CD4-positive, alpha-beta T cell (primary cell): ENCODE measurements around the gene COX4I2. TPM values are rescaled to one million over a fixed set of nuclear protein-coding genes. Genes with fewer than 3 reads are reported as not detected.

Source experiments
- ATAC-seq: fragments of 200-7000 bp; cut with Tn5 transposase; one replicate; pipeline ENCODE4 v1.10.0; 2022; ENCODE audit warnings: mild to moderate bottlenecking; ENCODE audit not compliant: poor library complexity
- CTCF ChIA-PET: fragments of 350-600 bp; sonication (Branson Sonifier 250); formaldehyde crosslinking; loops from one replicate; lab custom pipeline; 2021; ENCODE audit warnings: antibody characterized with exemption, inconsistent platforms; lab: Charles Lee
- POLR2A ChIA-PET: fragments of 350-600 bp; sonication (Branson Sonifier 250); formaldehyde crosslinking; loops from one replicate; lab custom pipeline; 2021; ENCODE audit warnings: antibody characterized with exemption, inconsistent platforms; lab: Charles Lee
- DNase-seq, 14 experiments: peaks; one replicate each; pipeline ENCODE4 v3.0.0-alpha.2; 2013 to 2020; ENCODE audit warnings: mixed read lengths in 2 of 14
- H3K27ac ChIP-seq, 2 donors: one replicate each; pipeline versions ENCODE4 v1.5.1 to v1.7.0; 2013; ENCODE audit warnings: low read length in 2 of 2, low read depth in 1 of 2, mild to moderate bottlenecking in 1 of 2
- H3K27me3 ChIP-seq, 2 experiments: 1 replicate in 1 of 2; 2 replicates in 1 of 2; pipeline versions ENCODE4 v1.6.1 to v1.7.0; 2013; ENCODE audit warnings: low read length in 2 of 2, control low read depth in 1 of 2, mild to moderate bottlenecking in 1 of 2, moderate library complexity in 1 of 2; ENCODE audit not compliant: insufficient read depth in 2 of 2, control insufficient read depth in 1 of 2
- H3K36me3 ChIP-seq: one replicate; pipeline ENCODE4 v1.6.1; 2013; ENCODE audit warnings: low read length, control low read depth; ENCODE audit not compliant: insufficient read depth
- H3K4me1 ChIP-seq: one replicate; pipeline ENCODE4 v1.6.1; 2013; ENCODE audit warnings: low read length, control low read depth; ENCODE audit not compliant: insufficient read depth
- H3K4me3 ChIP-seq: one replicate; pipeline ENCODE4 v1.5.1; 2013; ENCODE audit warnings: mild to moderate bottlenecking, low read length, moderate library complexity
- H3K9me3 ChIP-seq, 2 experiments: 1 replicate in 1 of 2; 2 replicates in 1 of 2; pipeline versions ENCODE4 v1.6.1 to v1.7.0; 2013; ENCODE audit warnings: low read length in 2 of 2, mild to moderate bottlenecking in 2 of 2, control low read depth in 1 of 2, moderate library complexity in 1 of 2; ENCODE audit not compliant: control insufficient read depth in 1 of 2, insufficient read depth in 1 of 2
- H3K27ac Mint-ChIP-seq: one replicate; pipeline ENCODE4 v1.8.0; 2020; ENCODE audit warnings: mixed read lengths
- H3K27me3 Mint-ChIP-seq: one replicate; pipeline ENCODE4 v1.8.0; 2021; ENCODE audit warnings: mixed read lengths
- H3K36me3 Mint-ChIP-seq: one replicate; pipeline ENCODE4 v1.8.0; 2021; ENCODE audit warnings: low read depth, mixed read lengths
- H3K4me1 Mint-ChIP-seq: one replicate; pipeline ENCODE4 v1.8.0; 2021; ENCODE audit warnings: low read depth, mixed read lengths
- H3K4me3 Mint-ChIP-seq: one replicate; pipeline ENCODE4 v1.8.0; 2020; ENCODE audit warnings: mild to moderate bottlenecking, mixed read lengths
- H3K9me3 Mint-ChIP-seq: one replicate; pipeline ENCODE4 v1.8.0; 2020; ENCODE audit warnings: mixed read lengths
- CTCF ChIP-seq: fragments of 200-600 bp; IDR thresholded peaks from one replicate; pipeline ENCODE4 v1.8.0; 2022; ENCODE audit warnings: antibody characterized with exemption, mild to moderate bottlenecking
- intact Hi-C, 2 experiments: fragments of 100-400 bp; cut with DNase I in 1 of 2; cut with micrococcal nuclease in 1 of 2; formaldehyde crosslinking; loops; one replicate each; pipeline versions ENCODE4 v1.15.1 to v1.9.0; 2023 to 2025; cut with DNase I, micrococcal nuclease
- polyA plus RNA-seq, 2 donors: library from polyadenylated mRNA; unstranded; fragments of 120-200 nt; gene quantifications; one replicate each; pipeline ENCODE4 v1.2.1, GENCODE V29; 2013
- total RNA-seq, 174 experiments: library from RNA in 2 of 174; stranded (reverse) in 2 of 174; gene quantifications; one replicate each; pipeline ENCODE4 v1.2.3 and lab custom pipeline; 2021 to 2026

Gene COX4I2
- not detected for total RNA-seq
- polyA plus RNA-seq (2013, experiment 1 of 2), result not detected
- 0.07 TPM for polyA plus RNA-seq (2013, experiment 2 of 2)
- 0 to 0.06 (median 0) reads per million in 172 experiments for total RNA-seq (lab: John Stamatoyannopoulos, UW)

- Mint-ChIP-seq H3K4me1 (no peaks in the 10 kb centered on the region), H3K27me3 (peaks cover 7% of the 10 kb centered on the region), H3K27ac (no peak within 1 kb of the TSS), H3K36me3 (no peaks in the 10 kb centered on the region), H3K4me3 (no peak within 1 kb of the TSS), H3K9me3 (no peaks in the 10 kb centered on the region)
- CTCF ChIA-PET, result no interaction called here
- Histone ChIP-seq H3K4me1 (peaks cover 2% of the 10 kb centered on the region), H3K4me3 (no peak within 1 kb of the TSS), H3K9me3 (no peaks in the 10 kb centered on the region), H3K27me3 (no peaks in the 10 kb centered on the region), H3K36me3 (no peaks in the 10 kb centered on the region), H3K27ac (no peak within 1 kb of the TSS)
- DNase-seq, result no peak
- intact Hi-C loops, result no loop called here
- no peak for TF ChIP-seq CTCF
- POLR2A ChIA-PET, result no interaction called here
- ATAC-seq, result no peak
Measured at GRCh38 chr20:31637660-31638059, at the start of gene COX4I2. Gene COX4I2, plus strand, starts transcription at chr20:31637912. Its CDS starts 1,106 bp downstream, at chr20:31639018.

- Mint-ChIP-seq H3K36me3 (no peaks in the 10 kb centered on the region), H3K9me3 (no peaks in the 10 kb centered on the region), H3K4me3 (no peak overlapping the region), H3K27ac (no peak overlapping the region), H3K4me1 (peaks cover 7% of the 10 kb centered on the region), H3K27me3 (peaks cover 32% of the 10 kb centered on the region)
- H3K4me1 ChIP-seq, result peaks cover 9% of the 10 kb centered on the region
- DNase-seq, result no peak
- ATAC-seq, result no peak
- TF ChIP-seq CTCF, result no peak
- POLR2A ChIA-PET, result interaction anchor here (0.8 kb wide), 1 partner anchor 17 kb away, joined by 3 read pairs; no protein-coding TSS in a partner anchor
- no peak overlapping the region for H3K4me3 ChIP-seq
- peaks cover 20 to 22% of the 10 kb centered on the region in 2 experiments for H3K27me3 ChIP-seq
- intact Hi-C loops, result no loop called here
- H3K9me3 ChIP-seq, result no peaks in the 10 kb centered on the region
- no peaks in the 10 kb centered on the region for H3K36me3 ChIP-seq
- H3K27ac ChIP-seq, result no peak overlapping the region
- CTCF ChIA-PET, result interaction anchor here (1.1 to 2.2 kb wide), 2 partner anchors 21 to 22 kb away, joined by 4 to 14 read pairs; no protein-coding TSS in a partner anchor
Measured at GRCh38 chr20:31590717-31591225, 46.9 kb upstream of the COX4I2 start.

DNA sequence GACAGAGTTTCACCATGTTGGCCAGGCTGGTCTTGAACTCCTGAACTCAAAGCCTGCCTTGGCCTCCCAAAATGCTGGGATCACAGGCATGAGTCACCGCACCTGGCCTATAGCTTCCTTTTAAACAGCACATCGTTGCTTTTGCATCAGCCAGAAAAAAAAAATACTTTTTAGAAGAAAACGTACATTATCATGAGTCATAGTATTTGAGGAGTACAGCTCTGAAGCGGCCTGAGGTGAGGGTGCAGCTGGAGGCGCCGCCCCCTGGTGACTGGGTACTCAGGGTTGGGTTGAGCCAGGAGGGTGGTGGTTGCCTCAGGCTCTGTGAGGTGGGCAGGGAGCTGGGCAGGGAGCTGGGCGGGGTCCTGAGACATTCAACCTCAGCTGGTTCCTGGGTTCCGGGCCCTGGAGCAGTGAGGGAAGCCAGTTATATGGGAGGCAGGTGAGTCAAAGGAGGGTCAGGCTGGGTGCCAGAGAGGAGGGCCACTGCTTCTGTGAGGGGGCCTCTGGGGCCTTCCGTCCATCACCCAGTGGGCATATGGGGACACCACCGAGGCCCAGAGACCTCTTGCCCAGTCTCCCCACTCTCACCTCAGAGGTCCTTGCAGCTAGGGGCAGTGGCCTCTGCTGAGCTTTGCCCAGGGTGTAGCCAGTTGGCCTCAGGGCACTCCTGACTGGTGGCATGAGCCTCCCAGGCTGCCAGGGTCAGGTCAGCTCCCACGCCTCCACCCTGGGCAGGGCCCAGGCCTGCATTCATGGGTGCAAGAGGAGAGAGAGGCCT is 44.3 kb upstream of the COX4I2 start:
- POLR2A ChIA-PET, result no interaction called here
- H3K9me3 Mint-ChIP-seq, result no peaks in the 10 kb centered on the region

More for the DNA sequence above, 44.3 kb upstream of the COX4I2 start:
- ATAC-seq (no peak), DNase-seq (no peak)
- Histone ChIP-seq H3K27me3 (peaks cover 5 to 6% of the 10 kb centered on the region in 2 experiments), H3K4me1 (no peaks in the 10 kb centered on the region), H3K27ac (no peak overlapping the region), H3K9me3 (no peaks in the 10 kb centered on the region), H3K4me3 (no peak overlapping the region), H3K36me3 (no peaks in the 10 kb centered on the region)
- CTCF ChIA-PET, result interaction anchor here (1.8 kb wide), 1 partner anchor 19 kb away, joined by 8 read pairs; no protein-coding TSS in a partner anchor
- intact Hi-C loops, result no loop called here
- Mint-ChIP-seq H3K27me3 (peaks cover 14% of the 10 kb centered on the region), H3K4me3 (no peak overlapping the region), H3K27ac (no peak overlapping the region), H3K36me3 (no peaks in the 10 kb centered on the region), H3K4me1 (peaks cover 1% of the 10 kb centered on the region)
- no peak for TF ChIP-seq CTCF
